ENCODE data around the gene NSRP1.
"Not testable (repeated sequence)": the region's sequence is repeated elsewhere in the genome, so short reads cannot be mapped to it uniquely, and the experiment has no call there.

The NSRP1 gene

GRCh38 chr17:30228011-30228410, 111.4 kb downstream of the NSRP1 start:
- Histone ChIP-seq H3K4me1 (peaks cover 13 to 29% (median 21%) of the 10 kb centered on the region in 10 experiments), H3K9me3 (replicated peaks in 1 of 11) (no peaks in the 10 kb centered on the region), H3K27me3 (peaks cover 3 to 14% (median 9%) of the 10 kb centered on the region in 11 experiments; a peak in 20 of 22 replicates), H3K27ac (0 out of 22 replicates have a peak overlapping the region, but pooled peaks of 1 of the 11 experiments have one; percentile 27), H3K4me3 (no peak overlapping the region), H4K20me1 (no peaks in the 10 kb centered on the region; a peak in 1 of 22 replicates), H3K9ac (no peak overlapping the region), H3K36me3 (no peaks in the 10 kb centered on the region), H3K4me2 (peak overlapping the region in 9 of 11 experiments; percentile 22 to 61 (median 54); a peak in 17 of 22 replicates)
- TF ChIP-seq Cebpa-rat (IDR thresholded peaks at IDR 0.05) = no peak

- no peaks in the 10 kb centered on the region for H3K36me3 ChIP-seq
- peaks cover 12 to 24% (median 19%) of the 10 kb centered on the region in 11 experiments for H3K27me3 ChIP-seq
- H3K4me1 ChIP-seq = peaks cover 16 to 34% (median 24%) of the 10 kb centered on the region in 10 experiments
- peak overlapping the region in 5 of 11 experiments; percentile 54 to 61 (median 58); a peak in 6 of 22 replicates for H3K4me2 ChIP-seq
- no peak overlapping the region for H3K4me3 ChIP-seq
- 0 out of 22 replicates have a peak overlapping the region, but pooled peaks of 1 of the 11 experiments have one; percentile 27 for H3K27ac ChIP-seq
- no peaks in the 10 kb centered on the region; a peak in 1 of 22 replicates for H4K20me1 ChIP-seq
- no peak overlapping the region for H3K9ac ChIP-seq
- no peak for TF ChIP-seq Cebpa-rat (IDR thresholded peaks at IDR 0.05)
- no peaks in the 10 kb centered on the region for H3K9me3 ChIP-seq (replicated peaks in 1 of 11)
Measured at GRCh38 chr17:30229012-30229411, 112.4 kb downstream of the NSRP1 start.

GRCh38 chr17:30230009-30230408, 113.4 kb downstream of the NSRP1 start:
- Histone ChIP-seq H3K4me1 (peaks cover 16 to 38% (median 25%) of the 10 kb centered on the region in 10 experiments), H3K4me2 (peak overlapping the region in 8 of 11 experiments; percentile 1 to 73 (median 24); a peak in 11 of 22 replicates), H3K27me3 (peaks cover 22 to 34% (median 29%) of the 10 kb centered on the region in 11 experiments), H3K27ac (peak overlapping the region in 3 of 11 experiments; percentile 6 to 42 (median 40); a peak in 3 of 22 replicates)
- H3K9me3 ChIP-seq (replicated peaks in 1 of 11); H4K20me1 ChIP-seq; H3K4me3 ChIP-seq; H3K36me3 ChIP-seq; H3K9ac ChIP-seq: not testable (repeated sequence)

- Histone ChIP-seq H3K9ac (no peak overlapping the region), H3K36me3 (no peaks in the 10 kb centered on the region), H3K4me1 (peaks cover 16 to 42% (median 25%) of the 10 kb centered on the region in 10 experiments), H3K27ac (peak overlapping the region in 3 of 11 experiments; percentile 6 to 42 (median 40); a peak in 3 of 22 replicates), H4K20me1 (peaks cover 0 to 9% (median 0%) of the 10 kb centered on the region in 11 experiments; a peak in 1 of 22 replicates), H3K9me3 (replicated peaks in 1 of 11) (peaks cover 0 to 5% (median 0%) of the 10 kb centered on the region in 11 experiments; a peak in 5 of 22 replicates), H3K4me3 (no peak overlapping the region), H3K27me3 (peaks cover 28 to 40% (median 36%) of the 10 kb centered on the region in 11 experiments), H3K4me2 (peak overlapping the region in 9 of 11 experiments; percentile 1 to 73 (median 25); a peak in 12 of 22 replicates)
- TF ChIP-seq Cebpa-rat (IDR thresholded peaks at IDR 0.05) = no peak
Measured at GRCh38 chr17:30230596-30231125, 114.0 kb downstream of the NSRP1 start.

- H3K27me3 ChIP-seq = peaks cover 41 to 54% (median 49%) of the 10 kb centered on the region in 11 experiments
- H4K20me1 ChIP-seq = peaks cover 0 to 12% (median 0%) of the 10 kb centered on the region in 11 experiments; a peak in 4 of 22 replicates
- H3K4me2 ChIP-seq = no peak overlapping the region
- H3K4me3 ChIP-seq = no peak overlapping the region
- H3K9ac ChIP-seq = no peak overlapping the region
- H3K9me3 ChIP-seq (replicated peaks in 1 of 11) = peaks cover 0 to 11% (median 0%) of the 10 kb centered on the region in 11 experiments; a peak in 5 of 22 replicates
- H3K36me3 ChIP-seq = no peaks in the 10 kb centered on the region
- TF ChIP-seq Cebpa-rat (IDR thresholded peaks at IDR 0.05) = no peak
- H3K27ac ChIP-seq = no peak overlapping the region
- H3K4me1 ChIP-seq = peaks cover 16 to 46% (median 27%) of the 10 kb centered on the region in 10 experiments
Measured at GRCh38 chr17:30232015-30232823, 115.6 kb downstream of the NSRP1 start.

GRCh38 chr17:30232824-30233427, 116.3 kb downstream of the NSRP1 start:
- H3K4me2 ChIP-seq = peak overlapping the region in 5 of 11 experiments; percentile 30 to 69 (median 50); a peak in 10 of 22 replicates
- no peak overlapping the region for H3K9ac ChIP-seq
- H3K4me3 ChIP-seq = no peak overlapping the region
- TF ChIP-seq Cebpa-rat (IDR thresholded peaks at IDR 0.05) = no peak
- no peaks in the 10 kb centered on the region for H3K36me3 ChIP-seq
- H3K4me1 ChIP-seq = peaks cover 11 to 43% (median 24%) of the 10 kb centered on the region in 10 experiments
- peaks cover 0 to 12% (median 0%) of the 10 kb centered on the region in 11 experiments; a peak in 4 of 22 replicates for H4K20me1 ChIP-seq
- H3K27me3 ChIP-seq = peaks cover 48 to 61% (median 56%) of the 10 kb centered on the region in 11 experiments
- peaks cover 0 to 11% (median 0%) of the 10 kb centered on the region in 11 experiments; a peak in 5 of 22 replicates for H3K9me3 ChIP-seq (replicated peaks in 1 of 11)
- peak overlapping the region in 1 of 11 experiments; percentile 25; a peak in 1 of 22 replicates for H3K27ac ChIP-seq

GRCh38 chr17:30234296-30234695, 117.7 kb downstream of the NSRP1 start:
- Histone ChIP-seq H3K4me1 (peaks cover 7 to 42% (median 22%) of the 10 kb centered on the region in 10 experiments; a peak in 19 of 20 replicates), H3K4me3 (no peak overlapping the region), H3K36me3 (no peaks in the 10 kb centered on the region), H4K20me1 (peaks cover 0 to 16% (median 0%) of the 10 kb centered on the region in 11 experiments; a peak in 6 of 22 replicates), H3K9ac (no peak overlapping the region), H3K9me3 (replicated peaks in 1 of 11) (peaks cover 0 to 11% (median 0%) of the 10 kb centered on the region in 11 experiments; a peak in 5 of 22 replicates), H3K4me2 (peak overlapping the region in 3 of 11 experiments; percentile 30 to 69 (median 65); a peak in 4 of 22 replicates), H3K27me3 (peaks cover 56 to 73% (median 65%) of the 10 kb centered on the region in 11 experiments), H3K27ac (no peak overlapping the region)
- no peak for TF ChIP-seq Cebpa-rat (IDR thresholded peaks at IDR 0.05)

- peaks cover 0 to 17% (median 0%) of the 10 kb centered on the region in 11 experiments; a peak in 6 of 22 replicates for H4K20me1 ChIP-seq
- H3K27ac ChIP-seq = no peak overlapping the region
- no peaks in the 10 kb centered on the region for H3K36me3 ChIP-seq
- H3K4me2 ChIP-seq = no peak overlapping the region
- no peak overlapping the region for H3K9ac ChIP-seq
- TF ChIP-seq Cebpa-rat (IDR thresholded peaks at IDR 0.05) = no peak
- H3K27me3 ChIP-seq = peaks cover 56 to 73% (median 65%) of the 10 kb centered on the region in 11 experiments
- H3K4me1 ChIP-seq = peaks cover 11 to 44% (median 24%) of the 10 kb centered on the region in 10 experiments; a peak in 18 of 20 replicates
- 0 out of 20 replicates have a peak overlapping the region, but pooled peaks of 1 of the 10 experiments have one; percentile 9 for H3K4me3 ChIP-seq
- H3K9me3 ChIP-seq (replicated peaks in 1 of 11) = peaks cover 0 to 15% (median under 1%) of the 10 kb centered on the region in 11 experiments; a peak in 12 of 22 replicates
Measured at GRCh38 chr17:30234964-30235363, 118.3 kb downstream of the NSRP1 start.
